Osteoblast (primary cell): ENCODE measurements around the gene KRTAP4-16. TPM values are rescaled to one million over a fixed set of nuclear protein-coding genes. Genes with fewer than 3 reads are reported as not detected.
"Not testable (repeated sequence)": the region's sequence is repeated elsewhere in the genome, so short reads cannot be mapped to it uniquely, and the experiment has no call there.

ENCODE experiments used
- DNase-seq: peaks from one replicate; pipeline ENCODE4 v3.0.0; 2011; ENCODE audit warnings: low spot score, mixed read lengths; ENCODE audit not compliant: insufficient read length; ENCODE audit errors: missing footprints
- H2AFZ ChIP-seq: 2 replicates; pipeline ENCODE4 v1.6.0; 2011; ENCODE audit warnings: mild to moderate bottlenecking, low read length
- H3K27ac ChIP-seq: 2 replicates; pipeline ENCODE4 v1.5.1; 2011; ENCODE audit warnings: mild to moderate bottlenecking, low read depth, low read length, moderate library complexity
- H3K27me3 ChIP-seq: 2 replicates; pipeline ENCODE4 v1.6.0; 2012; ENCODE audit warnings: mild to moderate bottlenecking, control low read depth, inconsistent platforms, low read length, moderate library complexity; ENCODE audit not compliant: insufficient read depth
- H3K36me3 ChIP-seq: 2 replicates; pipeline ENCODE4 v1.5.1; 2011; ENCODE audit warnings: mild to moderate bottlenecking, low read length, control low read depth, moderate library complexity; ENCODE audit not compliant: insufficient read depth
- H3K4me1 ChIP-seq: 2 replicates; pipeline ENCODE4 v1.5.1; 2011; ENCODE audit warnings: mild to moderate bottlenecking, low read length, control low read depth, moderate library complexity; ENCODE audit not compliant: insufficient read depth
- H3K4me2 ChIP-seq: 2 replicates; pipeline ENCODE4 v1.6.0; 2011; ENCODE audit warnings: mild to moderate bottlenecking, low read length; ENCODE audit not compliant: insufficient read depth
- H3K4me3 ChIP-seq: fragments of 200-600 bp; sonication (generic); 3 replicates; pipeline ENCODE4 v1.5.1; 2012; ENCODE audit warnings: mild to moderate bottlenecking, low read length, inconsistent platforms; ENCODE audit not compliant: insufficient read depth
- H3K79me2 ChIP-seq: 2 replicates; pipeline ENCODE4 v1.6.0; 2012; ENCODE audit warnings: mild to moderate bottlenecking, low read length, control low read depth, inconsistent platforms; ENCODE audit not compliant: insufficient read depth
- H3K9me3 ChIP-seq: 2 replicates; pipeline ENCODE4 v1.5.1; 2011; ENCODE audit warnings: low read depth, low read length, control low read depth
- H4K20me1 ChIP-seq: 2 replicates; pipeline ENCODE4 v1.6.0; 2012; ENCODE audit warnings: mild to moderate bottlenecking, low read length, control low read depth; ENCODE audit not compliant: insufficient read depth
- total RNA-seq: library from RNA; depleted of rRNA; stranded (reverse); fragments of >200 nt; gene quantifications from 2 replicates; pipeline ENCODE4 v1.2.3, GENCODE V29; 2012
- TF ChIP-seq, protein P1 (sequence below): IDR thresholded peaks from 2 replicates; pipeline ENCODE4 v1.5.1; 2011; ENCODE audit warnings: mild to moderate bottlenecking, low read depth, low read length, moderate library complexity; ENCODE audit errors: extremely low read depth

The KRTAP4-16 gene
- total RNA-seq, 1 donor, result not detected

DNA sequence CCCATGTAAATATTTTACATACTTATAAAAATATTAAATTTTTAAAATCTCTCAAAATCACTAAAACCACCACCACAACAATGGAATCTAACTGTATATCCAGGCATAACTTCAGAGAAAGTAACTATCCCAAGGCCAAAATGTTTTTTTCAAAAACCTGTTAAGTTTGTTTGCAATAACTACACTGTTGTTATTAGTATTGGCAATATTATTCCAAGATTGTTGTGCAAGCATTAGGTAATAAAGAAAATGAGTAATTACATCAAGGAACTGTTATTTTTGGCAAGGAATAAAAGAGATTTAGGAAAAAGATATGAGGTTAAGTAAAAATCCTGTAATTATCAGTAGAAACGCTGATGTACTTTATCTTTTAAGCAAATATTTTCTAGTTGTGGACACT lies 25.4 kb upstream of the KRTAP4-16 start:
- H3K9me3 ChIP-seq, result no peaks in the 10 kb centered on the region
- no peaks in the 10 kb centered on the region for H3K79me2 ChIP-seq
- no peak overlapping the region for H2AFZ ChIP-seq
- no peak overlapping the region for H3K27ac ChIP-seq
- H3K4me1 ChIP-seq, result peaks cover 16% of the 10 kb centered on the region
- no peak for DNase-seq
- no peaks in the 10 kb centered on the region for H4K20me1 ChIP-seq
- no peaks in the 10 kb centered on the region for H3K27me3 ChIP-seq
- no peaks in the 10 kb centered on the region for H3K36me3 ChIP-seq
- no peak overlapping the region for H3K4me3 ChIP-seq
- H3K4me2 ChIP-seq, result no peak overlapping the region
- TF ChIP-seq, protein P1, sequence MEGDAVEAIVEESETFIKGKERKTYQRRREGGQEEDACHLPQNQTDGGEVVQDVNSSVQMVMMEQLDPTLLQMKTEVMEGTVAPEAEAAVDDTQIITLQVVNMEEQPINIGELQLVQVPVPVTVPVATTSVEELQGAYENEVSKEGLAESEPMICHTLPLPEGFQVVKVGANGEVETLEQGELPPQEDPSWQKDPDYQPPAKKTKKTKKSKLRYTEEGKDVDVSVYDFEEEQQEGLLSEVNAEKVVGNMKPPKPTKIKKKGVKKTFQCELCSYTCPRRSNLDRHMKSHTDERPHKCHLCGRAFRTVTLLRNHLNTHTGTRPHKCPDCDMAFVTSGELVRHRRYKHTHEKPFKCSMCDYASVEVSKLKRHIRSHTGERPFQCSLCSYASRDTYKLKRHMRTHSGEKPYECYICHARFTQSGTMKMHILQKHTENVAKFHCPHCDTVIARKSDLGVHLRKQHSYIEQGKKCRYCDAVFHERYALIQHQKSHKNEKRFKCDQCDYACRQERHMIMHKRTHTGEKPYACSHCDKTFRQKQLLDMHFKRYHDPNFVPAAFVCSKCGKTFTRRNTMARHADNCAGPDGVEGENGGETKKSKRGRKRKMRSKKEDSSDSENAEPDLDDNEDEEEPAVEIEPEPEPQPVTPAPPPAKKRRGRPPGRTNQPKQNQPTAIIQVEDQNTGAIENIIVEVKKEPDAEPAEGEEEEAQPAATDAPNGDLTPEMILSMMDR, result no peak

DNA sequence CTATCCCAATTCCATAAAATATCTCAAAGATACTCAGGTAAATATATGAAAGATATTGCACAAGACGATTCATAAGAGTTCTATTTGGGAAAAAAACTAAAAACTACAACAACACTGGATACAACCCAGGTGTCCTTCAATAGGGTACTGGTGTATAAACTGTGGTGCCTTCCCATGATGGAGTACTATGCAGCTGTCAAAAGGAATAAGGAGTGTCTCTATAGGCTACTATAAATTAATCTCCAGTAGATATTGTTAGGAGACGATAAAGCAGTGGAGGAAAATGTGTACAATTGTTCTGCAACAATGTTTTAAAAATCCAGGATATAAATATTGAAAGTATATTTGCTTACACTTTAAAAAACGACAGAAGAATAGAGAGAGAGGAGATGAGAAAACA lies 24.4 kb upstream of the KRTAP4-16 start:
- Histone ChIP-seq H3K9me3 (no peaks in the 10 kb centered on the region), H4K20me1 (no peaks in the 10 kb centered on the region), H3K4me1 (peaks cover 9% of the 10 kb centered on the region), H3K27ac (no peak overlapping the region), H2AFZ (no peak overlapping the region), H3K4me3 (no peak overlapping the region), H3K36me3 (no peaks in the 10 kb centered on the region), H3K27me3 (no peaks in the 10 kb centered on the region), H3K79me2 (no peaks in the 10 kb centered on the region), H3K4me2 (no peak overlapping the region)
- no peak for DNase-seq
- TF ChIP-seq, protein P1, result no peak

DNA sequence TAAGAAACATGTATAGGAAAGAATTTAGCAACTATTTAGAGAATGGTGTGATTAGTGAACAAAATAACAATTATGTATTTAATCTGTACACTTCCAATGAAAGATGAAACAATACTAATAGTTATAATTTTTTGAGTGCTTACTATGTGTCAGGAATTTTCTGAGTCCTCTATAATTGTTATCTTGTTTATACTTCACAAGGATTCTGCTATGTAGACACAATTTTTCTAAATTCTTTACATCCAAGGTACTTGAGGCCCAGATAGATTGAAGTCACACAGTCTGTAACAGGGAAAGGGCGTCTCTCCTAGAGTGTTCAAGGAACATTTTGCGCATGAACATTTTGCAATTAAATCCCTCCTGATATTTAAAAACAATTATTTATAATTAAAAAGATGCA lies 23.1 kb upstream of the KRTAP4-16 start:
- Histone ChIP-seq H3K9me3 (no peaks in the 10 kb centered on the region), H3K79me2 (no peaks in the 10 kb centered on the region), H3K27me3 (no peaks in the 10 kb centered on the region), H3K27ac (no peak overlapping the region), H3K4me1 (peaks cover 9% of the 10 kb centered on the region), H4K20me1 (no peaks in the 10 kb centered on the region), H3K4me3 (no peak overlapping the region), H3K36me3 (no peaks in the 10 kb centered on the region), H2AFZ (no peak overlapping the region), H3K4me2 (no peak overlapping the region)
- TF ChIP-seq, protein P1, result no peak
- DNase-seq, result no peak

DNA sequence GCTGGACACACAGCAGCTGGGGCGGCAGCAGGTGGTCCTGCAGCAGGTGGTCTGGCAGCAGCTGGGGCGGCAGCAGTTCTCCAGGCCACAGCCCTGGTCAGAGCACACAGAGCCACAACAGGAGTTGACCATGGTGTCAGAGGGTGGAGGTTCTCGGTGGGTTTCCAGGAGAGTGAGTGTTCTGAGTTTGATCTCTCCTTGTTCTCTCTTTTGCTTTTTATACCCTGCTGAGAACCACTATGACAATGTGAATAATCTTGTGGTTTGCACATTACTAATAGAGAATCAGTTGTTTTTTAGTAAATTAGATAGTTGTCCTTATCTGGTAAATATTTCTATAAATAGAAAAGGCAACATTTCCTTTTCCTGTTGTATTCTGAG lies 22.0 kb upstream of the KRTAP4-16 start, which contains the start of gene KRTAP4-12:
Gene KRTAP4-12 (minus strand): TSS at position 192 of the 381 bp plus-strand sequence. CDS start 60 bp downstream, at position 132.
- not testable (repeated sequence) for H3K4me2 ChIP-seq, H3K27me3 ChIP-seq, H3K36me3 ChIP-seq, H3K9me3 ChIP-seq, DNase-seq, H3K4me3 ChIP-seq, H3K27ac ChIP-seq, H3K79me2 ChIP-seq, H2AFZ ChIP-seq, H4K20me1 ChIP-seq
- H3K4me1 ChIP-seq, result peaks cover 12% of the 10 kb centered on the region

DNA sequence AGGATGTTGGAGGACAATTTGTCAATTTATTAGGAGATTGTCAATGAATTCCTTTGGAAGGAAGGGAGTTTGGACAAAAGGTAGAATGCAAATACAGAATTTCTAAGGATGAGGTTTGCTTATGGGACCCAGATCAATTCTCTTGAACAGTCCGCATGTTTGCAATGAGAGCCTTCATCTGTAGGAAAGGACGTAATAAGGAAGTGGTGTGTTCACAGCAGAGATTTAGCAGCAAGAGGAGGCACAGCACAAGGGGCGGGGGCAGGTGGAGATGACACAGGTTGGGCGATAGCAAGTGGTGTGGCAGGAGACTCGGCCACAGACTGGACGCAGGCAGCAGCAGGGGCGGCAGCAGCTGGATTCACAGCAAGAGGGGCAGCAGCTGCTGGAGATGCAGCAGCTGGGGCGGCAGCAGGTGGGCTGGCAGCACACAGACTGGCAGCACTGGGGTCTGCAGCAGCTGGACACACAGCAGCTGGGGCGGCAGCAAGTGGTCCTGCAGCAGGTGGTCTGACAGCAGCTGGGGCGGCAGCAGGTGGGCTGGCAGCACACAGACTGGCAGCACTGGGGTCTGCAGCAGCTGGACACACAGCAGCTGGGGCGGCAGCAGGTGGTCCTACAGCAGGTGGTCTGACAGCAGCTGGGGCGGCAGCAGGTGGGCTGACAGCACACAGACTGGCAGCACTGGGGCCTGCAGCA lies 21.4 kb upstream of the KRTAP4-16 start:
- H4K20me1 ChIP-seq, H3K36me3 ChIP-seq, H3K79me2 ChIP-seq, H2AFZ ChIP-seq, H3K27me3 ChIP-seq, H3K4me3 ChIP-seq, H3K9me3 ChIP-seq, DNase-seq, H3K27ac ChIP-seq, H3K4me2 ChIP-seq: not testable (repeated sequence)
- H3K4me1 ChIP-seq, result peaks cover 17% of the 10 kb centered on the region
